ENCODE results near the gene TMEM161A. TPM values are rescaled to one million over a fixed set of nuclear protein-coding genes. Genes with fewer than 3 reads are reported as not detected.

TMEM161A gene
- total RNA-seq (2021; ENCODE audit: unreplicated experiment): 76.0 TPM
- polyA plus RNA-seq (2012): 78.5 and 87.5 TPM in 2 replicates
- Bru-seq, nascent RNA: percentile 66 among the genes with signal in this experiment
- percentile 73 among the genes with signal in this experiment for BruChase-seq, experiment 1, labeled RNA remaining after a 6-hour chase
- BruChase-seq, experiment 2, labeled RNA remaining after a 2-hour chase: percentile 77 among the genes with signal in this experiment
- long read RNA-seq, transcript TMEM161A-205 (11 exons, 1,923 nt): minor isoform, 8 of 91 reads
- long read RNA-seq, transcript TMEM161A-201 (12 exons, 1,820 nt): major isoform, 40 of 91 reads
- long read RNA-seq, partial matches to known transcripts: 28 of 91 reads
- long read RNA-seq, other reads (novel, unspliced or antisense): 11 of 91 reads

DNA sequence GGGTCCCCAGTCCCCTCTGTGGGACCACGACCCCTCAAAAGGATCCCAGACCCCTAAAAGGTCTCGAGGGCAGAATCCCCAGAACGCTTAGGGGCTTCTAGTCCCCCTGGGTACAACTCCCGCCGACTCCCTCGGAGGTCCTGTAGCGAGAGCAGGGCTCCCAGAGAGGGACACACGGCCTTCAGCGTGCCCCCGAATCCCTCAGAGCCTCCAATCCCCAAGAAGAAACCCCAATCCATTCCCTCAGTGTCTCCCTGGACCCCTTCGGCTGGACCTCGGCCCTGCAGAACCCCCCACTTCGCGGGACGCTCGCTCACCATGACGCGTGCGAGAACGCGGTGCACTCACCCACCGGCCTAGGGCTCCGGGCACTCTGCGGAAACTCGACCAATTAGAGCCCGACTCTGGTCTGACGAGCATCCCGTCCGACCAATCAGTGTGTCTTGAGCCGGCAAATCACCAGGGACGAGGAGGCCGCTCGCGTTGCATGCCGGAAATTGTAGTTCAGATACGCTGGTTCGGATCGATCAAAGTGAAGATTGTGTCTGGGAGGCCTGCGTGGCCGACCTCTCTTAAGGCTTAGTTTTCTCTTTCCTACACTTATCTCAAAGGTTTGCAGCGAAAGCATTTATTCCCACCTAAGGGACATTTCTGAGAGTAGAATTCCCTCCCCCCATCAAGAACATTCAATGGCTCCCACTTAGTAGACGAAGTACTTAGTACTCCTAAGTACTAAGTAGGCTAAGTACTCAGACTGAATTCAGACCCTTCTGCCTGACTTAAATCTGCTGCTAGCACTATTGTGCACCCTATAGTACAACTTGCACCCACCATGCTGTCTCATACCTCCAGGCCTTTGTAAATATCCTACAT is at the start of gene TMEM161A:
TSS of gene TMEM161A (minus strand) at position 370 of the 873 bp plus-strand sequence. CDS start at position 320, 50 bp downstream.
- POLR2A ChIA-PET: no interaction called here
- DNase-seq (ENCODE audit: low read depth, low spot score) (peak; percentile 98), ATAC-seq (peak; percentile 94)
- Histone ChIP-seq H3K27ac (ENCODE audit: low read depth, low read length) (peak within 1 kb of the TSS; percentile 66), H3K9ac (ENCODE audit: low read length) (peak within 1 kb of the TSS; percentile 96), H3K9me3 (ENCODE audit: control insufficient read depth in 1 of 2, insufficient read depth in 1 of 2, low read depth in 1 of 2, low read length in 2 of 2) (no peaks in the 10 kb centered on the region), H3K4me1 (ENCODE audit: control insufficient read depth in 1 of 2, insufficient read depth in 2 of 2, low read length in 2 of 2) (peaks cover 13 to 23% of the 10 kb centered on the region in 2 experiments), H3K79me2 (ENCODE audit: insufficient read depth, low read length) (peaks cover 36% of the 10 kb centered on the region), H3K4me3 (replicated peaks in 1 of 2; ENCODE audit: low read depth in 1 of 2, low read length in 2 of 2) (peak within 1 kb of the TSS; percentile 67 to 78), H4K20me1 (ENCODE audit: insufficient read depth) (no peaks in the 10 kb centered on the region), H3K27me3 (ENCODE audit: insufficient read depth, low read length) (no peaks in the 10 kb centered on the region), H2AFZ (ENCODE audit: low read depth, low read length, poor library complexity, severe bottlenecking) (peak within 1 kb of the TSS; percentile 55), H3K9me2 (ENCODE audit: insufficient read depth) (no peaks in the 10 kb centered on the region), H3K36me3 (ENCODE audit: control insufficient read depth in 1 of 2, insufficient read depth in 2 of 2, low read length in 2 of 2) (no peaks in the 10 kb centered on the region; a peak in 1 of 4 replicates), H3K4me2 (ENCODE audit: low read length) (peak within 1 kb of the TSS; percentile 94)
- intact Hi-C loops (cut with micrococcal nuclease): no loop called here
- RAD21 ChIA-PET (ENCODE audit: low non-redundant PET in 1 of 2, low total read pairs in 2 of 2, uncharacterized antibody in 2 of 2, unreplicated experiment in 2 of 2): no interaction called here
- no TSS peak for BruUV-seq (replicated peaks)
- CTCF ChIA-PET: no interaction called here
- TF ChIP-seq, protein P1, sequence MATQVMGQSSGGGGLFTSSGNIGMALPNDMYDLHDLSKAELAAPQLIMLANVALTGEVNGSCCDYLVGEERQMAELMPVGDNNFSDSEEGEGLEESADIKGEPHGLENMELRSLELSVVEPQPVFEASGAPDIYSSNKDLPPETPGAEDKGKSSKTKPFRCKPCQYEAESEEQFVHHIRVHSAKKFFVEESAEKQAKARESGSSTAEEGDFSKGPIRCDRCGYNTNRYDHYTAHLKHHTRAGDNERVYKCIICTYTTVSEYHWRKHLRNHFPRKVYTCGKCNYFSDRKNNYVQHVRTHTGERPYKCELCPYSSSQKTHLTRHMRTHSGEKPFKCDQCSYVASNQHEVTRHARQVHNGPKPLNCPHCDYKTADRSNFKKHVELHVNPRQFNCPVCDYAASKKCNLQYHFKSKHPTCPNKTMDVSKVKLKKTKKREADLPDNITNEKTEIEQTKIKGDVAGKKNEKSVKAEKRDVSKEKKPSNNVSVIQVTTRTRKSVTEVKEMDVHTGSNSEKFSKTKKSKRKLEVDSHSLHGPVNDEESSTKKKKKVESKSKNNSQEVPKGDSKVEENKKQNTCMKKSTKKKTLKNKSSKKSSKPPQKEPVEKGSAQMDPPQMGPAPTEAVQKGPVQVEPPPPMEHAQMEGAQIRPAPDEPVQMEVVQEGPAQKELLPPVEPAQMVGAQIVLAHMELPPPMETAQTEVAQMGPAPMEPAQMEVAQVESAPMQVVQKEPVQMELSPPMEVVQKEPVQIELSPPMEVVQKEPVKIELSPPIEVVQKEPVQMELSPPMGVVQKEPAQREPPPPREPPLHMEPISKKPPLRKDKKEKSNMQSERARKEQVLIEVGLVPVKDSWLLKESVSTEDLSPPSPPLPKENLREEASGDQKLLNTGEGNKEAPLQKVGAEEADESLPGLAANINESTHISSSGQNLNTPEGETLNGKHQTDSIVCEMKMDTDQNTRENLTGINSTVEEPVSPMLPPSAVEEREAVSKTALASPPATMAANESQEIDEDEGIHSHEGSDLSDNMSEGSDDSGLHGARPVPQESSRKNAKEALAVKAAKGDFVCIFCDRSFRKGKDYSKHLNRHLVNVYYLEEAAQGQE (IDR thresholded peaks at IDR 0.05; ENCODE audit: low read depth): no peak
- TF ChIP-seq SP1 (IDR thresholded peaks at IDR 0.05; ENCODE audit: low read depth): peak; percentile 99
- TF ChIP-seq JUND (IDR thresholded peaks at IDR 0.05): no peak
- TF ChIP-seq SRF (IDR thresholded peaks at IDR 0.05; ENCODE audit: low read depth): no peak
- peak; percentile 89 for TF ChIP-seq POLR2A (IDR thresholded peaks at IDR 0.05; ENCODE audit: borderline replicate concordance, extremely low read depth, insufficient read depth, insufficient read length)
- TF ChIP-seq FOSL1 (IDR thresholded peaks at IDR 0.05; ENCODE audit: low read depth): no peak
- TF ChIP-seq ATF3 (IDR thresholded peaks at IDR 0.05): no peak
- TF ChIP-seq CBX3 (IDR thresholded peaks at IDR 0.05; ENCODE audit: low read depth): no peak
- TF ChIP-seq EZH2phosphoT487 (IDR thresholded peaks at IDR 0.05; ENCODE audit: borderline replicate concordance): no peak
- TF ChIP-seq TCF7L2 (IDR thresholded peaks at IDR 0.05; ENCODE audit: borderline replicate concordance, extremely low read depth, insufficient read depth, insufficient read length): peak; percentile 97
- 0 out of 2 replicates have a peak, but pooled peaks have one; percentile 16 for TF ChIP-seq SIN3A (IDR thresholded peaks at IDR 0.05; ENCODE audit: low read depth)
- TF ChIP-seq ZNF274 (IDR thresholded peaks at IDR 0.05; ENCODE audit: low read depth, low read length): no peak
- TF ChIP-seq CEBPB (IDR thresholded peaks at IDR 0.05; ENCODE audit: low read depth): no peak
- TF ChIP-seq POLR2AphosphoS5 (IDR thresholded peaks at IDR 0.05; ENCODE audit: low read depth, low read length): peak; percentile 92
- TF ChIP-seq ELF1 (IDR thresholded peaks at IDR 0.05; ENCODE audit: borderline replicate concordance, low read depth): no peak
- no peak for TF ChIP-seq EZH2 (IDR thresholded peaks at IDR 0.05)
- TF ChIP-seq EGR1 (IDR thresholded peaks at IDR 0.05; ENCODE audit: low read depth): no peak
- TF ChIP-seq, protein P2, sequence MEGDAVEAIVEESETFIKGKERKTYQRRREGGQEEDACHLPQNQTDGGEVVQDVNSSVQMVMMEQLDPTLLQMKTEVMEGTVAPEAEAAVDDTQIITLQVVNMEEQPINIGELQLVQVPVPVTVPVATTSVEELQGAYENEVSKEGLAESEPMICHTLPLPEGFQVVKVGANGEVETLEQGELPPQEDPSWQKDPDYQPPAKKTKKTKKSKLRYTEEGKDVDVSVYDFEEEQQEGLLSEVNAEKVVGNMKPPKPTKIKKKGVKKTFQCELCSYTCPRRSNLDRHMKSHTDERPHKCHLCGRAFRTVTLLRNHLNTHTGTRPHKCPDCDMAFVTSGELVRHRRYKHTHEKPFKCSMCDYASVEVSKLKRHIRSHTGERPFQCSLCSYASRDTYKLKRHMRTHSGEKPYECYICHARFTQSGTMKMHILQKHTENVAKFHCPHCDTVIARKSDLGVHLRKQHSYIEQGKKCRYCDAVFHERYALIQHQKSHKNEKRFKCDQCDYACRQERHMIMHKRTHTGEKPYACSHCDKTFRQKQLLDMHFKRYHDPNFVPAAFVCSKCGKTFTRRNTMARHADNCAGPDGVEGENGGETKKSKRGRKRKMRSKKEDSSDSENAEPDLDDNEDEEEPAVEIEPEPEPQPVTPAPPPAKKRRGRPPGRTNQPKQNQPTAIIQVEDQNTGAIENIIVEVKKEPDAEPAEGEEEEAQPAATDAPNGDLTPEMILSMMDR (IDR thresholded peaks at IDR 0.05 in 2 of 3, conservative IDR thresholded peaks at IDR 0.05 in 1 of 3; ENCODE audit: borderline replicate concordance in 1 of 3, insufficient read depth in 1 of 3, low read depth in 2 of 3, low read length in 2 of 3): no peak
- peak; percentile 34 for TF ChIP-seq YY1 (IDR thresholded peaks at IDR 0.05; ENCODE audit: extremely low read depth, insufficient replicate concordance, low read depth, low read length)
- peak; percentile 62; the same call in 1 of the 2 replicates for TF ChIP-seq ZFX (IDR thresholded peaks at IDR 0.05)
- TF ChIP-seq RAD21 (IDR thresholded peaks at IDR 0.05; ENCODE audit: low read depth): no peak
